ENCODE data around the gene TGM2. TPM values are rescaled to one million over a fixed set of nuclear protein-coding genes. Genes with fewer than 3 reads are reported as not detected.

Gene TGM2
- total and polyA plus RNA-seq, 9 of the 15 experiments (the other 6 are each of a cell fraction or from before 2014, with no cell fraction given), result 5.5 to 78.5 (median 37.6) TPM

DNA sequence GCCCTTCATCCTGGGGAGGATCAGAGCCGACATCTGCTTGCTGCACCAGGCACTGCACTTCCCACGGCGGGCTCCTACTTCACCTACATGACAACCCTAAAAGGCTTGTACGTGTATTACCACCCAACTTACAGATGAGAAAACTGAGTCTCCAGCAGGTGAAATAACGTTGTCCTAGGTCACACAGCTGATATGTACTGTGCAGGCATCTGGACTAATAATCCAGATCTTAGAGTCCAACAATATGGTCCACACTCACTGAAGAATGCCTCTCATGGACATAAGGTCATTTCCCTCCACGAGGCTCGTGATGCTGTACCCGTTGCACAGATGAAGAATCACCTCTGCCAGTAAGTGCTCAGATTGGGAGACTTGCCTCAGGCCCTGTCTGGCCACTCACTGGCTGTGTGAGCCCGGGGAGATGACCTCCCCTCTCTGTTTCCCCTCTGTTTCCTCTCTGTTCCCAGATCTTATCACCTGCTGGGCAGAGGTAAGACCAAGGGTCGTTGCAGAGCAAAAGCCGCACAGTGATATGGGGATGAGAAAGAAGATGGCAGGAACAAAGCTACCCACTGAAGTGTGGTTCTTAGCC lies 32.1 kb downstream of the TGM2 start:
- Histone ChIP-seq H3K4me2 (ENCODE audit: insufficient read depth, low read length) (no peak overlapping the region), H3K27ac (ENCODE audit: extremely low read depth, low read depth, low read length) (no peak overlapping the region), H3K9ac (ENCODE audit: insufficient read depth in 1 of 2, low read depth in 2 of 2, low read length in 2 of 2) (peak overlapping the region in 1 of 2 experiments; percentile 3; a peak in 1 of 4 replicates), H3K9me3 (replicated peaks; ENCODE audit: control insufficient read depth, insufficient read depth, low read depth, low read length) (no peaks in the 10 kb centered on the region), H3K27me3 (ENCODE audit: control insufficient read depth in 2 of 2, insufficient read depth in 2 of 2, low read length in 2 of 2) (no peaks in the 10 kb centered on the region), H3K36me3 (ENCODE audit: control insufficient read depth, insufficient read depth, low read length) (peaks cover 63% of the 10 kb centered on the region; the same call in 2 of the 3 replicates), H3K4me1 (replicated peaks in 1 of 2; ENCODE audit: control insufficient read depth in 2 of 2, insufficient read depth in 2 of 2, low read length in 2 of 2) (peaks cover 31 to 44% of the 10 kb centered on the region in 2 experiments), H2AFZ (ENCODE audit: low read depth, low read length) (no peak overlapping the region), H4K20me1 (replicated peaks; ENCODE audit: control insufficient read depth, insufficient read depth, low read length) (0 out of 2 replicates have a peak, but pooled peaks cover 5% of the 10 kb centered on the region), H3K4me3 (no peak overlapping the region), H3K9me1 (ENCODE audit: control insufficient read depth, insufficient read depth, low read length) (no peaks in the 10 kb centered on the region), H3K79me2 (ENCODE audit: control insufficient read depth, insufficient read depth, low read length) (no peaks in the 10 kb centered on the region)
- CTCF ChIA-PET (ENCODE audit: low intra/inter-chr PET ratio), result no interaction called here
- TF ChIP-seq RBM25 (IDR thresholded peaks at IDR 0.05; ENCODE audit: low read depth, low read length, severe bottlenecking), result peak; percentile 57
- TF ChIP-seq PHF8 (IDR thresholded peaks at IDR 0.05; ENCODE audit: borderline replicate concordance, low read length), result no peak
- in situ Hi-C loops (cut with MboI) (no loop called here), intact Hi-C loops (cut with micrococcal nuclease) (no loop called here)
- DNase-seq (ENCODE audit: extremely low read depth in 1 of 4, low spot score in 3 of 4) (no peak), ATAC-seq (no peak), FAIRE-seq (no peak)
- 79% methylated on average over 11 of the region's 11 CpGs for WGBS (ENCODE audit: insufficient coverage, low coverage, missing lambda C conversion rate)
- POLR2A ChIA-PET, result interaction anchor here (1.4 kb wide), 1 partner anchor 10 kb away, joined by 4 read pairs; no protein-coding TSS in a partner anchor
- BruUV-seq (replicated peaks), result no TSS peak

DNA sequence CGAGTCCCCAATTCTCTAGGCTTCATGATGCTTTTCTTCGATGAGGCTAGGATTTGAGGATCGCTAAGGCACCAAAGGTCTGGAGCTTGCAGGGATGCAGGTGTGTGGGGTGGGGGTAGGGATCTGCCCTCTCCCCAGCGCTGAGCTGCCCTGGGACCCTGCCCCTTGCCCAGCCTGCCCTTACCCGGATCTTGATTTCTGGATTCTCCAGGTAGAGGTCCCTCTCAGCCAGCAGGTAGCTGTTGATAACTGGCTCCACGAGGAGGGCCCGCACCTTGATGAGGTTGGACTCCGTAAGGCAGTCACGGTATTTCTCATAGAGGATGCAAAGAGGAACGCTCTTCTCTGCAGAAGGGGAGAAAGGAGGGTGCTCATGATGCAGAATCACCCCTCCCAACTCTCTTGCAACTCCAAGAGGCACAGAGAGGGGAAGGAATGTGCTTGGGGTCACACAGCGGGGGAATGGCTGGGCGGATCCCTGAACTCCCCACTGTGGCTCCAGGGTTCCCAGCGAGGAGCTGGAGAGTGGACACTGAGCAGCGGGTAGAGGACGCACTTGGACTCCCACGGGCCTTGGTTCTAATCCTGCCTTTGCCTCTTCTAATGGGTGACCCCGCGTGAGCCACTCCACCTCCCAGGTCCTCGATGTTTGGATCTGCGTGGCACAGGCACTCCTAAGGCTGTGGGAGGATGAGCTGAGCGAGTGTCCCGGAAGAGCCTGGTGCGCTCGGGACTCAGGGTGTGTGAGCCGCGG lies 32.7 kb downstream of the TGM2 start:
- Histone ChIP-seq H3K9ac (ENCODE audit: insufficient read depth in 1 of 2, low read depth in 2 of 2, low read length in 2 of 2) (peak overlapping the region in 1 of 2 experiments; percentile 3; a peak in 1 of 4 replicates), H4K20me1 (replicated peaks; ENCODE audit: control insufficient read depth, insufficient read depth, low read length) (0 out of 2 replicates have a peak, but pooled peaks cover 5% of the 10 kb centered on the region), H3K9me1 (ENCODE audit: control insufficient read depth, insufficient read depth, low read length) (no peaks in the 10 kb centered on the region), H3K4me3 (no peak overlapping the region), H2AFZ (ENCODE audit: low read depth, low read length) (no peak overlapping the region), H3K27ac (ENCODE audit: extremely low read depth, low read depth, low read length) (no peak overlapping the region), H3K4me1 (replicated peaks in 1 of 2; ENCODE audit: control insufficient read depth in 2 of 2, insufficient read depth in 2 of 2, low read length in 2 of 2) (peaks cover 38 to 45% of the 10 kb centered on the region in 2 experiments), H3K27me3 (ENCODE audit: control insufficient read depth in 2 of 2, insufficient read depth in 2 of 2, low read length in 2 of 2) (no peaks in the 10 kb centered on the region), H3K9me3 (replicated peaks; ENCODE audit: control insufficient read depth, insufficient read depth, low read depth, low read length) (no peaks in the 10 kb centered on the region), H3K36me3 (ENCODE audit: control insufficient read depth, insufficient read depth, low read length) (peaks cover 56% of the 10 kb centered on the region; the same call in 2 of the 3 replicates), H3K4me2 (ENCODE audit: insufficient read depth, low read length) (no peak overlapping the region), H3K79me2 (ENCODE audit: control insufficient read depth, insufficient read depth, low read length) (no peaks in the 10 kb centered on the region)
- intact Hi-C loops (cut with micrococcal nuclease) (no loop called here), in situ Hi-C loops (cut with MboI) (no loop called here)
- no TSS peak for BruUV-seq (replicated peaks)
- TF ChIP-seq, protein P1, sequence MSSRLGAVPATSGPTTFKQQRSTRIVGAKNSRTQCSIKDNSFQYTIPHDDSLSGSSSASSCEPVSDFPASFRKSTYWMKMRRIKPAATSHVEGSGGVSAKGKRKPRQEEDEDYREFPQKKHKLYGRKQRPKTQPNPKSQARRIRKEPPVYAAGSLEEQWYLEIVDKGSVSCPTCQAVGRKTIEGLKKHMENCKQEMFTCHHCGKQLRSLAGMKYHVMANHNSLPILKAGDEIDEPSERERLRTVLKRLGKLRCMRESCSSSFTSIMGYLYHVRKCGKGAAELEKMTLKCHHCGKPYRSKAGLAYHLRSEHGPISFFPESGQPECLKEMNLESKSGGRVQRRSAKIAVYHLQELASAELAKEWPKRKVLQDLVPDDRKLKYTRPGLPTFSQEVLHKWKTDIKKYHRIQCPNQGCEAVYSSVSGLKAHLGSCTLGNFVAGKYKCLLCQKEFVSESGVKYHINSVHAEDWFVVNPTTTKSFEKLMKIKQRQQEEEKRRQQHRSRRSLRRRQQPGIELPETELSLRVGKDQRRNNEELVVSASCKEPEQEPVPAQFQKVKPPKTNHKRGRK (tag; IDR thresholded peaks at IDR 0.05), result no peak
- TF ChIP-seq ZFX (CRISPR knock-in tag; IDR thresholded peaks at IDR 0.05), result no peak
- no peak for TF ChIP-seq ZNF263 (CRISPR knock-in tag; IDR thresholded peaks at IDR 0.05; ENCODE audit: borderline replicate concordance)
- peak; percentile 48 for TF ChIP-seq POLR2G (IDR thresholded peaks at IDR 0.05; ENCODE audit: low read depth, low read length)
- no peak for TF ChIP-seq ETV5 (CRISPR knock-in tag; IDR thresholded peaks at IDR 0.05; ENCODE audit: low read depth)
- DNase-seq (ENCODE audit: extremely low read depth in 1 of 4, low spot score in 3 of 4) (no peak), FAIRE-seq (no peak), ATAC-seq (no peak)
- ChIA-PET CTCF (ENCODE audit: low intra/inter-chr PET ratio) (no interaction called here), POLR2A (interaction anchor here (0.5 to 3.1 kb wide), 5 partner anchors 8 to 260 kb away, joined by 3 to 14 read pairs (median 4); no protein-coding TSS in a partner anchor)
- 85% methylated on average over 25 of the region's 26 CpGs for WGBS (ENCODE audit: insufficient coverage, low coverage, missing lambda C conversion rate)
